ENCODE measurements around the gene UNG. TPM values are rescaled to one million over a fixed set of nuclear protein-coding genes. Genes with fewer than 3 reads are reported as not detected.

UNG gene
- total and polyA plus RNA-seq, 2 donors (not counting 1 experiment from before 2014, with no cell fraction given), result 6.1 to 14.7 TPM

DNA sequence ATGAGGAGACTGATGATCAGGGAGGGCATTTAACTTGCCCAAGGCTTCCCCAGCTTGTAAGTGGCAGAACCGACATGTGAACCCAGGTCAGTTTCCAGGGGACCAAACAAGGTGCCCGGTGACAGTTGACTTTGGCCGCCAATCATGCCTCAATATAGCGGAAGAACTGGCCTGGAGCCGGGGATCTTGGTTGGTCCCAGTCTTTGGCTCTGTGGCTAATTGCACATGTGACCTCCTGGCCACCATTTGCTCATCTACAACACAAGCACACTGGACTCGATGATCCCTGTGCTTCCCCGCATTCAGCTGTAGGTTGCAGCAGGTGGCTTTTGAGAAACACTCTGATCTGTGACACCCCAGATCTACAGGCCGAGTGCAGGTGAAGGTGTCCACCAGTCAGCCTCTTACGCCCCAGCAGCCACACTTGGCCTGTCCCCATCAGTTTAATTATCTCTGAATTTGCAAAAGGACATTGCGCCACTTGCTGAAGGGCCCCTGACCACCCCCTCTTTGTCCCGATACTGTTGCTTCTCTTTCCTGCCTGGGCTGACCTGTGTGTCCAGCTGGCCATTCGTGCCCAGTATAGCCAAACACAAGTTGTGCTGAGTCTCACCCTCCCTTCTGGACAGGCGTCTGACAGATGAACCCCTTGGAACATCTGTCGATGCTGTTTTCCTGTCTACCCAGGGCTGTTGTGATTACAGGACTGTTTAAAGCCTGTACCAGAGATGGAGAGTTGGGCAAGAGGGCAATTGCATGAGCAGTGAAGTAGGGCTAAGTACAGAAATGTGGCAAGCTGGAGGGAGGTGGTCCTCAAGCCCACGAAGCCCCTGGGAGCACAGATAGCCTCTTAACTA, 33.1 kb downstream of the UNG start:
- WGBS (ENCODE audit: insufficient coverage), result 86% methylated on average over 15 of the region's 15 CpGs
- TF ChIP-seq CTCF (IDR thresholded peaks at IDR 0.05) (no peak), EZH2 (IDR thresholded peaks at IDR 0.05; ENCODE audit: borderline replicate concordance, insufficient read depth, low read depth, low read length, poor library complexity, severe bottlenecking) (no peak)
- no peak for ATAC-seq (ENCODE audit: low read depth)
- H3K9ac ChIP-seq (ENCODE audit: low read length), result no peak overlapping the region
- POLR2A ChIA-PET, result no interaction called here
- H3K27ac Mint-ChIP-seq, result no peak overlapping the region
- peaks cover 16% of the 10 kb centered on the region for H3K27me3 Mint-ChIP-seq
- H3K79me2 ChIP-seq (ENCODE audit: control insufficient read depth, insufficient read depth, low read length), result no peaks in the 10 kb centered on the region
- no peak overlapping the region for H3K4me3 ChIP-seq (ENCODE audit: control extremely low read depth in 1 of 5, extremely low read depth in 1 of 5, insufficient read depth in 1 of 5, low read depth in 2 of 5, low read length in 4 of 5)
- no peak overlapping the region for H3K4me2 ChIP-seq (replicated peaks; ENCODE audit: low read depth, low read length, poor library complexity, severe bottlenecking)
- H3K27me3 ChIP-seq (replicated peaks in 1 of 4; ENCODE audit: control extremely low read depth in 1 of 4, control insufficient read depth in 3 of 4, insufficient read depth in 4 of 4, low read length in 3 of 4), result no peaks in the 10 kb centered on the region
- no peaks in the 10 kb centered on the region for H3K9me3 Mint-ChIP-seq (ENCODE audit: insufficient read depth)
- CTCF ChIA-PET, result no interaction called here
- no peaks in the 10 kb centered on the region for H3K9me3 ChIP-seq (ENCODE audit: control extremely low read depth in 1 of 3, control insufficient read depth in 2 of 3, insufficient read depth in 1 of 3, low read length in 2 of 3)
- H3K4me1 ChIP-seq (ENCODE audit: control insufficient read depth in 2 of 2, insufficient read depth in 2 of 2, low read length in 2 of 2), result no peaks in the 10 kb centered on the region
- intact Hi-C loops (cut with micrococcal nuclease), result no loop called here
- no peaks in the 10 kb centered on the region for H3K4me1 Mint-ChIP-seq
- H3K4me3 Mint-ChIP-seq, result no peak overlapping the region
- no peak overlapping the region for H3K27ac ChIP-seq (ENCODE audit: low read length in 2 of 2)
- no peaks in the 10 kb centered on the region for H3K36me3 ChIP-seq (replicated peaks in 1 of 2; ENCODE audit: control extremely low read depth in 1 of 2, control insufficient read depth in 1 of 2, extremely low read depth in 1 of 2, insufficient read depth in 2 of 2, low read length in 1 of 2)
- no peak overlapping the region for H2AFZ ChIP-seq (ENCODE audit: insufficient read depth, low read depth, low read length, poor library complexity, severe bottlenecking)
- no peaks in the 10 kb centered on the region for H4K20me1 ChIP-seq (ENCODE audit: control insufficient read depth, insufficient read depth, low read length, poor library complexity, severe bottlenecking)
- no peak for DNase-seq
